Ovary (tissue), 9 donors: ENCODE measurements around the gene SMAD3. TPM values are rescaled to one million over a fixed set of nuclear protein-coding genes. Genes with fewer than 3 reads are reported as not detected.

ENCODE experiments used
- DNase-seq, 5 donors: peaks; one replicate each; pipeline ENCODE4 v3.0.0-alpha.2; 2019 to 2020
- H3K27ac ChIP-seq, 2 donors: fragments of 200-600 bp; one replicate each; pipeline versions ENCODE4 v1.5.1 to v1.8.0; 2019 to 2022
- H3K27me3 ChIP-seq: fragments of 200-600 bp; one replicate; pipeline ENCODE4 v1.8.0; 2022
- H3K36me3 ChIP-seq: fragments of 200-600 bp; sonication (generic); one replicate; pipeline ENCODE4 v1.5.1; 2019
- H3K4me1 ChIP-seq: one replicate; pipeline ENCODE4 v1.8.1; 2013; ENCODE audit warnings: mild to moderate bottlenecking, moderate library complexity; ENCODE audit not compliant: insufficient read depth
- H3K4me3 ChIP-seq: fragments of 200-600 bp; sonication (generic); one replicate; pipeline ENCODE4 v1.5.1; 2017
- H3K9me3 ChIP-seq, 2 donors: fragments of 200-600 bp in 1 of 2; sonication (generic) in 1 of 2; one replicate each; pipeline versions ENCODE4 v1.5.1 to v1.8.1; 2013 to 2019; ENCODE audit warnings: mild to moderate bottlenecking in 1 of 2, moderate library complexity in 1 of 2
- EP300 ChIP-seq: sonication (generic); formaldehyde crosslinking; IDR thresholded peaks from one replicate; pipeline ENCODE4 v1.6.1; 2017; ENCODE audit warnings: antibody characterized with exemption
- POLR2A ChIP-seq: fragments of 450-650 bp; IDR thresholded peaks from one replicate; pipeline ENCODE4 v1.6.1; 2017; ENCODE audit warnings: antibody characterized with exemption, mild to moderate bottlenecking, moderate library complexity
- WGBS, 3 donors: extraction: QIAGEN DNeasy Blood & Tissue Kit in 1 of 3; methylation state at CpG; one replicate each; pipeline versions ENCODE4 v1.1.5 to v1.1.7; 2013 to 2017; 5-methylcytosine and 5-hydroxymethylcytosine counted together
- intact Hi-C, 4 donors: fragments of 100-400 bp; cut with DNase I; formaldehyde crosslinking; loops; one replicate each; pipeline versions ENCODE4 v1.11.0 to v1.15.1; 2022 to 2023
- polyA plus RNA-seq, 2 donors: library from polyadenylated mRNA; stranded (reverse); fragments of 200-250 nt in 1 of 2; fragments of 350-450 nt in 1 of 2; fragmentation: Illumina TruSeq in 1 of 2; extraction: RNeasy Lipid Tissue Mini Kit (QIAGEN cat#74804) in 1 of 2; gene quantifications; one replicate each; pipeline ENCODE4 v1.2.3, GENCODE V29; 2013 to 2014
- total RNA-seq, 7 donors: library from RNA; depleted of rRNA in 2 of 7; stranded (reverse); fragments of >200 nt in 2 of 7; fragmentation: NEBNext Ultra II Directional in 3 of 7; extraction: Animal tissue kit (Norgen Biotek cat#: 25700) in 3 of 7; gene quantifications; one replicate each; pipeline versions ENCODE4 v1.1.0 to v1.2.4, GENCODE V29; 2016 to 2023
- TF ChIP-seq, protein P1 (sequence below), 3 donors: fragments of 450-650 bp in 2 of 3; fragments of 200-600 bp in 1 of 3; IDR thresholded peaks; one replicate each; pipeline versions ENCODE4 v1.5.1 to v1.8.0; 2016 to 2022; ENCODE audit warnings: antibody characterized with exemption in 3 of 3, mild to moderate bottlenecking in 1 of 3
- donor health status: DM: no; HTN: no; CAD: no; lungs with moderate emphysema.
- donor health status: DM: no; HTN: no; CAD: no.
- donor health status: Bipolar disorder and iron deficiency.
- donor health status: DM: yes; HTN: yes; CAD: no.
- donor health status: DM: no; HTN: no; CAD: no.
- donor health status: DM: yes; HTN: yes; CAD: no.

Gene SMAD3
- total and polyA plus RNA-seq, 9 donors = 18.7 to 78.6 (median 46.0) TPM

DNA sequence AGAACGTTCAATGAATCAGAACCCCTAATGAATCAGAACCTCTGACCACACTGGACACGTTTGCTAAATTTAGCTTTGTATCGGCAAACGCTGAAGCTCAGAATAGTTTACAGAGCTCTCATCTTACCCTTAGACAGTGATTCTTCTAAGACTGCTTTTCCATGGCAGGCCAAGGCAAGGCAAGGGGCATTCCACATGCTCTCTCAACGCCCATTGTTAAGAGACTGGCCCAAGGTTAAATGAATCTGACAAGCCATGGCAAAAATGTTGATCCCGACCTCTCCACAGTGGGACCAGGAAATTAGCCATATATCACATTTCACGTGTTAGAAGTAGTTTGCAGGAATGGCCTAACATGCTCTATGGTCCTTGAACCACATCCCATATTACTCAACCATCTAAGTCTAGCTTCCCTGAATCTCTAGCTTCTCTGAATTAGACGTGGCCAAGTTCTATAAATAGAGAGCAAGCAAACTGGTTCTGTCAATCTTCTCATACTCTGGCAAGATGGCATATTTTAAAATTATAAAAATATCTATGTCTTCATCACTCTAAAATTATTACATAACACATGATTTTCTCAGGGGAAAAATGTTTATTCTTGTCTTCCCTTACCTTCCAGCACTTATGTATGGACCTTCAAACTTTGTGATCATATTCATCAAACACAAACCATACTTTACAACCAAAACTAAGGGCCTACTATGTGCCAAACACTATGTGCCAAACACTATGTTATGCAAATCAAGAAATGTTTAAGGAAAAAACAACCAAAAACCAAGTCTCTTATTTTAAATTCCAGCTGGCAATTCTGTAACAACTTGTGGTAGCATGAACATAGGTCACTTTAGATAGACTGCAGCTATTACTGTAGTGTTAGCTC, 134.7 kb downstream of the SMAD3 start:
- no peak for DNase-seq
- Histone ChIP-seq H3K4me3 (no peak overlapping the region), H3K36me3 (no peaks in the 10 kb centered on the region), H3K9me3 (no peaks in the 10 kb centered on the region), H3K27ac (no peak overlapping the region), H3K27me3 (no peaks in the 10 kb centered on the region), H3K4me1 (peaks cover 15% of the 10 kb centered on the region)
- WGBS, 3 donors = 57 to 74% (median 63%) methylated on average over 8 of the region's 8 CpGs
- intact Hi-C loops = no loop called here
- TF ChIP-seq POLR2A (no peak), EP300 (no peak)
- TF ChIP-seq, protein P1, sequence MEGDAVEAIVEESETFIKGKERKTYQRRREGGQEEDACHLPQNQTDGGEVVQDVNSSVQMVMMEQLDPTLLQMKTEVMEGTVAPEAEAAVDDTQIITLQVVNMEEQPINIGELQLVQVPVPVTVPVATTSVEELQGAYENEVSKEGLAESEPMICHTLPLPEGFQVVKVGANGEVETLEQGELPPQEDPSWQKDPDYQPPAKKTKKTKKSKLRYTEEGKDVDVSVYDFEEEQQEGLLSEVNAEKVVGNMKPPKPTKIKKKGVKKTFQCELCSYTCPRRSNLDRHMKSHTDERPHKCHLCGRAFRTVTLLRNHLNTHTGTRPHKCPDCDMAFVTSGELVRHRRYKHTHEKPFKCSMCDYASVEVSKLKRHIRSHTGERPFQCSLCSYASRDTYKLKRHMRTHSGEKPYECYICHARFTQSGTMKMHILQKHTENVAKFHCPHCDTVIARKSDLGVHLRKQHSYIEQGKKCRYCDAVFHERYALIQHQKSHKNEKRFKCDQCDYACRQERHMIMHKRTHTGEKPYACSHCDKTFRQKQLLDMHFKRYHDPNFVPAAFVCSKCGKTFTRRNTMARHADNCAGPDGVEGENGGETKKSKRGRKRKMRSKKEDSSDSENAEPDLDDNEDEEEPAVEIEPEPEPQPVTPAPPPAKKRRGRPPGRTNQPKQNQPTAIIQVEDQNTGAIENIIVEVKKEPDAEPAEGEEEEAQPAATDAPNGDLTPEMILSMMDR (IDR thresholded peaks at IDR 0.05) = no peak

DNA sequence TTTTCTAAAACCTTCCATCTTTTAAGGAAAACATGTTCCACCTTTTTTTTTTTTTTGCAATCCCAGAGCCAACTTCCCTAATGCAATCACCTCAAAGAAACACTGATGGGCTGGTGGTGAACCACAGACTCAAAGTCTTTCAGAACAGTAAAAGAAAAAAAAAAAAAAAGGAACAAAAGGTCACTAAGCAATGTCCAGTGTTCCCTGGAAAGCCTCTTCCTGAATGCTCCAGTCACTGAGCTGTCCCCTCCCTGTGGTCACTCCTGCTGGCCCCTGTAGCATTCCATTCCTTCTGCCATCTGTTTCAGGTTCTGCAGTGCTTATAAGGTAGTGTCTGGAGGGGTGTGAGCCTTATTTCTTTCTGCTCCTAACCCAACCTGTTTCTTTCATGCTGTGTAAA, 135.7 kb downstream of the SMAD3 start:
- H3K27ac ChIP-seq = no peak overlapping the region
- intact Hi-C loops = no loop called here
- no peaks in the 10 kb centered on the region for H3K36me3 ChIP-seq
- no peaks in the 10 kb centered on the region for H3K27me3 ChIP-seq
- no peak overlapping the region for H3K4me3 ChIP-seq
- TF ChIP-seq EP300 = no peak
- TF ChIP-seq POLR2A = no peak
- TF ChIP-seq, protein P1 (IDR thresholded peaks at IDR 0.05) = no peak
- H3K9me3 ChIP-seq = no peaks in the 10 kb centered on the region
- peaks cover 14% of the 10 kb centered on the region for H3K4me1 ChIP-seq
- no peak for DNase-seq

DNA sequence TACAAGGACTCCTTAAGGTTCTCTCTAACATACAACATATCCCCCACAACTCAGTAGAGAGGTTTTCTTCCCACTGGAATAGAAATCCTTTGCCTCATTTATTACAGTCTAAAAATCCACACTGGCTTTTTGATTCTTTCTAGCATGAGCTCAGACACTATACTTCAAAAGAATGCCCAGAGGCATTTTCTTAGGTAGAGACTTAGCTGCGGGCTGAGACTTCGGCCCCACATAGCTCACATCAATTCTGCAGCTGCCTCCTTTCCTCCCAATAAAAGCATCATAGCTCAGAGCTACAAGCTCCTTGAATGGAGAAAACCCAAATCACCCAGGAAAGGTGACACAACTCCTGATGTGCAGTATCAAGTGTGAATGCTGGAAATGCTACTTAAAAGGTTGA, 136.7 kb downstream of the SMAD3 start:
- DNase-seq = no peak
- Histone ChIP-seq H3K4me1 (peaks cover 11% of the 10 kb centered on the region), H3K27ac (no peak overlapping the region), H3K9me3 (no peaks in the 10 kb centered on the region), H3K27me3 (no peaks in the 10 kb centered on the region), H3K4me3 (no peak overlapping the region), H3K36me3 (no peaks in the 10 kb centered on the region)
- 96 to 98% (median 97%) methylated on average over 2 of the region's 2 CpGs for WGBS, 3 donors
- TF ChIP-seq, protein P1 (IDR thresholded peaks at IDR 0.05) = no peak
- TF ChIP-seq EP300 = no peak
- TF ChIP-seq POLR2A = no peak
- intact Hi-C loops = no loop called here

DNA sequence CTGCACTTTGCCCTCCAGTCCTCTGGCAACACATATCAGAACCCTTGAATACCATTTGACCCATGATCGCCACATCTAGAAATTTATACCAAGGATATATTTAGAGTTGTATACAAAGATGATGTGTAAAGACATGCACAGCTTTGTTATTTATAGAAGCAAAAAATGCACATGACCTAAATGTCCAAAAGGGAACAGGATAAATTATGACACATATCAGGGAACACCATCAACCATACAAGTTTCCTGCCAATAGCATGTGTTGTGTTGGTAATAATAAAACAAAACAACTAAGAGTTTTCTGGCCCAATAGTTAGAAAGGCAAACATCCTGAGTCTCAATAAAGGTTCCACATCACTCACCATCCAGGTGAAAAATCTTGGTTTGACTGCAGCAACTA, 137.6 kb downstream of the SMAD3 start:
- WGBS, 3 donors = 90 to 97% (median 97%) methylated on average over 1 of the region's 1 CpG

More for the DNA sequence above, 137.6 kb downstream of the SMAD3 start:
- peaks cover 9% of the 10 kb centered on the region for H3K4me1 ChIP-seq
- no peaks in the 10 kb centered on the region for H3K27me3 ChIP-seq
- no peaks in the 10 kb centered on the region for H3K36me3 ChIP-seq
- no peak for DNase-seq
- intact Hi-C loops = no loop called here
- no peak overlapping the region for H3K27ac ChIP-seq
- H3K4me3 ChIP-seq = no peak overlapping the region
- H3K9me3 ChIP-seq = no peaks in the 10 kb centered on the region
- no peak for TF ChIP-seq POLR2A
- TF ChIP-seq, protein P1 (IDR thresholded peaks at IDR 0.05) = no peak
- no peak for TF ChIP-seq EP300
